Activated CD4-positive, alpha-beta T cell treated with anti-CD3 and anti-CD28 coated beads, Interleukin-2, amount 50 U/mL, for 24 hours (primary cell): ENCODE data around the gene MGAM2.
"Not testable (repeated sequence)": the region's sequence is repeated elsewhere in the genome, so short reads cannot be mapped to it uniquely, and the experiment has no call there.

ENCODE experiments used
- DNase-seq, 2 donors: peaks; one replicate each; pipeline ENCODE4 v3.0.0-alpha.2; 2020; ENCODE audit warnings: low read depth in 1 of 2, low spot score in 1 of 2

The MGAM2 gene

GRCh38 chr7:142111499-142111898 is at the start of gene MGAM2:
Gene MGAM2 (plus strand): TSS chr7:142111718. CDS start chr7:142116874, 5,156 bp downstream.
- DNase-seq = no peak

- DNase-seq = no peak
These were observed 47.7 kb upstream of the MGAM2 start for GRCh38 chr7:142063551-142064442.

DNA sequence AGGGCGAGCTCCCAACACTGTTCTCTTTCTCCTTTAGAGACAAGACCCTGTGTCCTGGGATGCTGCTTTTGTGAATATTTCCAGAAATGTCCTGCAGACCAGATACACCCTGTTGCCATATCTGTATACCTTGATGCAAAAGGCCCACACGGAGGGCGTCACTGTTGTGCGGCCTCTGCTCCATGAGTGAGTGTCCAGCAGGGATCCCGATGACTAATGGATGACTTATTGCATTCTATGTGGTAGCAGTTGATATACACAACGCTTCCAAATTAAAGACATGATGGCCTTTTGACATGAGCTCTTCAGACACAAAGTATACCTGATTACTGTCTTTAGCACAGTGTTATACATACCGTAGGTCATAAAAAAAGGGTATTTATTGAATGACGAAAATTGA is 45.0 kb upstream of the MGAM2 start:
- no peak for DNase-seq

DNA sequence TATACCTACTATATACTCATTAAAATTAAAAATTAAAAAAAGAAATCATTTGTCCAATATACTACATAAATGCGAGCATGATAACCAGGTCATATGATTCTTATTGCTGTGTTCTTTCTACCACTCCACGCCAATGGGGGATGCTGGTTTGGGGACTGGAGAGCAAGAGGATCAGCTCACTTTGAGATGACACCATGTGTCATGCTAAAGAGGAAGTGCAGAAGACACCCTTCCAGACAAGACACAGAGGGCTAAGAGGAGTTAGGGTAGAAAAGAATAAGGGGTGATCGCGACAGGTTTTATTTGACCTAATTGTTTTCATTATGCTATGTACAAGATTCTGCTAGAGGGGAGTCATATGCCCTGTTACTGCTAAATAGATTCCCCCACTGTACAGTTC is 33.8 kb upstream of the MGAM2 start:
- no peak for DNase-seq

DNA sequence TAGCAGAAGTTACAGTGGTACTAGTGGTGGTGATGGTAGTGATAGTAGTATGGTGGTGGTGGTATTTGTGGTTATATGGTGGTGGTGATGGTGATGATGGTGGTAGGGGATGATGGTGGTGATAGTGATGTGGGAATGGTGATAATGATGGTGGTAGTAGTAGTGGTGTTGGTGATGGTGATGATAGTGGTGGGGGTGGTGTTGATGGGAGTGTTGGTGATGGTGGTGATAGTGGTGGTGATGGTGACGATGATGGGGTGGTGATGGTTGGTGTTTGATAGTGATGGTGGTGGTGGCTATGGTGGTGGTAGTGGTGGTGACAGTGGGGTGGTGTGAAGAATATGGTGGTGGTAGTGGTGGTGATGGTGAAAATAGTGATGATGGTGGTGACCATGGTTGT is 27.9 kb upstream of the MGAM2 start:
- no peak for DNase-seq

- DNase-seq = no peak
These were observed 26.1 kb upstream of the MGAM2 start for GRCh38 chr7:142085428-142085827.

- no peak for DNase-seq
These were observed 23.4 kb upstream of the MGAM2 start for GRCh38 chr7:142088022-142088714.

- no peak for DNase-seq
These were observed 22.5 kb upstream of the MGAM2 start for GRCh38 chr7:142089035-142089434.

- no peak for DNase-seq
These were observed 19.6 kb upstream of the MGAM2 start for GRCh38 chr7:142091961-142092360.

- DNase-seq = no peak
These were observed 16.7 kb upstream of the MGAM2 start for GRCh38 chr7:142094861-142095260.

- no peak for DNase-seq
These were observed 13.9 kb upstream of the MGAM2 start for GRCh38 chr7:142097571-142097970.

- no peak for DNase-seq
These were observed 13.5 kb upstream of the MGAM2 start for GRCh38 chr7:142098004-142098403.

DNA sequence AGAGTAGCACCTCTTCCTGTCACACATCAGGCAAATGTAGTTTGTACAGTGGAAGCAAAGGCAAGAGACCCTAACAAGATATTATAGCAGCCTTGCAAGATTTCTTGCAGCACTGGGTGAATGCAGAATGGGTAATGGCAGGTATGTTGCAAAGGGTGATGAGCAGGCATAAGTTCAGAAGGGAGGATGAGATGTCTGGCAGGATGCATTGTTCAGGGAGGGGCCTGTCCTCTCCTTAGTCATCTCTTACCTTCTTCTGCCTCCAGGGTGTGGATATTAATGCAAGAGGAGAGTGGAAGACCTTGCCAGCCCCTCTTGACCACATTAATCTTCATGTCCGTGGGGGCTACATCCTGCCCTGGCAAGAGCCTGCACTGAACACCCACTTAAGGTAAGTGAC is 12.2 kb upstream of the MGAM2 start:
- not testable (repeated sequence) for DNase-seq

- no peak for DNase-seq
These were observed 10.9 kb upstream of the MGAM2 start for GRCh38 chr7:142100634-142101033.

- DNase-seq = not testable (repeated sequence)
These were observed 9.7 kb upstream of the MGAM2 start for GRCh38 chr7:142101794-142102193.

- DNase-seq = no peak
These were observed 6.7 kb upstream of the MGAM2 start for GRCh38 chr7:142104550-142105527.

GRCh38 chr7:142108728-142109505 is 2.6 kb upstream of the MGAM2 start:
- no peak for DNase-seq

DNA sequence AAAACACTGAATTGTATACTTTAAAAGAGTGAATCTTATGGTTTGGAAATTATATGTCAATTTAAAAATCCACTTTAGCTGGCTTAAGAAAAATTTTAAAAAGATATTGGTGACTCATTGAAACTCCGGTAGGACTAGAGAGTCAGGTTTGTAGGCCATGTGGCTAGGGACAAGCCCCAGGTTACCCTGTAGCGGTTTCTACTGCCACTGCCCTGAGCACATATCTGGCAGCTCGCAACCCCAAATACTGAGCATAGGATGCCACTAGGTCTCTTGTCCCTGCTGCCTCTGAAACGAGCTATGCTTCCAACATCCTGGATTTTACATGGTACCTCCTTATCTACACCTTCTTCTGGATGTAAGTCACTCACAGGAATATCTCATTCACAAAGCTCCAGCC is 1.4 kb upstream of the MGAM2 start:
- DNase-seq = no peak

DNA sequence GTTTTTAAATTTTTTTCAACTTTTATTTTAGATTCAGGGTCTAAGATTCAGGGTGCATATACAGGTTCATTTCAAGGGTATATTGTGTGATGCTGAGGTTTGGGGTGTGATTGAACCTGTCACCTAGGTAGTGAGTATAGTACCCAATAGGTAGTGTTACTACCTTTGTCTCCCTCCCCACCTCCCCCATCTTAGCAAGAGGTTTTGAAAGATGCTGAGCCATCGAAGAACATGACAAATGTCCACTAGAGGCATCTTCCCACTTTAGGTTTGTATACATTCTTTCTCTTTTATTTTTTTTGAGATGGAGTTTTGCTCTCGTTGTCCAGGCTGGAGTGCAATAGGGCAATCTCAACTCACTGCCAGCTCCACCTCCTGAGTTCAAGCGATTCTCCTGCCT is 880 bp upstream of the MGAM2 start:
- DNase-seq = no peak

DNA sequence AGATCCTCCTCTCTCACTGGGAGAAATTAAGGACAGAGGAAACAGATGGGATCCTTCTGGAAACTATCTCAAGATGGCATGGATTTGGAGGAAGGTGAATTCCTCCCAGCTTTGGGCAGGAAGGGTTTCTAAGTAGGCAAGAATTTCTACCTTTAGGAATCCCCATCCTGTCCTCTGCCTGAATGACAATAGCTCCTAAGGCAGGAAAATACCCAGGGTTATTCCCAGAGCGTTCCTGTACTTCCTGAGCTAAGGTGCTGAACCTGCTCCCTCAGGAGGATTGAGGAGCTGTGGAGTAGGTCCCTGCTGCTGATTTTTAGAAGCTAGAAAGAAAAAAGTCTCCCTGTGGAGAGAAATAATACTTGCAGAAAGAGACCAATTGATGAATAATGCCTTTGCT is 568 bp downstream of the MGAM2 start:
- DNase-seq = no peak

GRCh38 chr7:142114207-142114606 is 2.7 kb downstream of the MGAM2 start:
- DNase-seq = no peak
